ENCODE results near the gene FOXK2. TPM values are rescaled to one million over a fixed set of nuclear protein-coding genes. Genes with fewer than 3 reads are reported as not detected.

Gene FOXK2
- 10 to 100 TPM; 34.3 to 45.3 (median 40.1) TPM for polyA plus RNA-seq (ENCODE audit: insufficient read length in 10 of 10)
- long read RNA-seq, donor 1, full-length matches to known transcripts = 10 of 15 reads
- long read RNA-seq, donor 1, partial matches to known transcripts = 5 of 15 reads
- long read RNA-seq, donor 1, other reads (novel, unspliced or antisense) = 0 of 15 reads
- long read RNA-seq, donor 2, full-length matches to known transcripts = 6 of 11 reads
- long read RNA-seq, donor 2, partial matches to known transcripts = 5 of 11 reads
- long read RNA-seq, donor 2, other reads (novel, unspliced or antisense) = 0 of 11 reads
- long read RNA-seq, donor 3, full-length matches to known transcripts = 1 of 1 reads
- long read RNA-seq, donor 3, partial matches to known transcripts = 0 of 1 reads
- long read RNA-seq, donor 3, other reads (novel, unspliced or antisense) = 0 of 1 reads
- long read RNA-seq, donor 4, full-length matches to known transcripts = 12 of 12 reads
- long read RNA-seq, donor 4, partial matches to known transcripts = 0 of 12 reads
- long read RNA-seq, donor 4, other reads (novel, unspliced or antisense) = 0 of 12 reads
- long read RNA-seq, donor 5, full-length matches to known transcripts = 17 of 36 reads
- long read RNA-seq, donor 5, partial matches to known transcripts = 19 of 36 reads
- long read RNA-seq, donor 5, other reads (novel, unspliced or antisense) = 0 of 36 reads
- long read RNA-seq, donor 6, full-length matches to known transcripts = 21 of 55 reads
- long read RNA-seq, donor 6, partial matches to known transcripts = 20 of 55 reads
- long read RNA-seq, donor 6, other reads (novel, unspliced or antisense) = 14 of 55 reads
- long read RNA-seq, donor 7, full-length matches to known transcripts = 16 of 23 reads
- long read RNA-seq, donor 7, partial matches to known transcripts = 7 of 23 reads
- long read RNA-seq, donor 7, other reads (novel, unspliced or antisense) = 0 of 23 reads
- long read RNA-seq, donor 8, full-length matches to known transcripts = 9 of 21 reads
- long read RNA-seq, donor 8, partial matches to known transcripts = 12 of 21 reads
- long read RNA-seq, donor 8, other reads (novel, unspliced or antisense) = 0 of 21 reads
- long read RNA-seq, donor 9, full-length matches to known transcripts = 2 of 2 reads
- long read RNA-seq, donor 9, partial matches to known transcripts = 0 of 2 reads
- long read RNA-seq, donor 9, other reads (novel, unspliced or antisense) = 0 of 2 reads

- peak; percentile 96 to 98 (median 97) for DNase-seq
Measured at GRCh38 chr17:82518826-82519810, at the start of gene FOXK2. Gene FOXK2, plus strand, starts transcription at chr17:82519732. Its CDS starts 157 bp downstream, at chr17:82519889.

GRCh38 chr17:82470065-82470464, 49.5 kb upstream of the FOXK2 start:
- DNase-seq = no peak

- peak in 1 of 3 donors; percentile 69 for DNase-seq
Measured at GRCh38 chr17:82474223-82475010, 45.1 kb upstream of the FOXK2 start.

GRCh38 chr17:82475458-82475857, 44.1 kb upstream of the FOXK2 start:
- DNase-seq = peak in 1 of 3 donors; percentile 18

GRCh38 chr17:82477934-82478333, 41.6 kb upstream of the FOXK2 start:
- no peak for DNase-seq

GRCh38 chr17:82479602-82480001, 39.9 kb upstream of the FOXK2 start:
- peak in 1 of 3 donors; percentile 17 for DNase-seq

- peak in 1 of 3 donors; percentile 61 for DNase-seq
Measured at GRCh38 chr17:82480318-82480717, 39.2 kb upstream of the FOXK2 start.

GRCh38 chr17:82483204-82483660, 36.3 kb upstream of the FOXK2 start:
- no peak for DNase-seq

- DNase-seq = no peak
Measured at GRCh38 chr17:82483836-82484235, 35.7 kb upstream of the FOXK2 start.

GRCh38 chr17:82486231-82487094, 33.1 kb upstream of the FOXK2 start:
- no peak for DNase-seq

GRCh38 chr17:82487910-82488309, 31.6 kb upstream of the FOXK2 start:
- peak in 1 of 3 donors; percentile 53 for DNase-seq

- DNase-seq = no peak
Measured at GRCh38 chr17:82489117-82489516, 30.4 kb upstream of the FOXK2 start.

GRCh38 chr17:82489851-82490511, 29.6 kb upstream of the FOXK2 start:
- DNase-seq = no peak

- no peak for DNase-seq
Measured at GRCh38 chr17:82490512-82491195, 28.9 kb upstream of the FOXK2 start.

GRCh38 chr17:82491196-82491530, 28.4 kb upstream of the FOXK2 start:
- no peak for DNase-seq

GRCh38 chr17:82491533-82491932, 28.0 kb upstream of the FOXK2 start:
- DNase-seq = no peak

- DNase-seq = no peak
Measured at GRCh38 chr17:82492643-82493225, 26.8 kb upstream of the FOXK2 start.

Measured in muscle of back (tissue), 13 donors.